ENCODE data around the gene USP27X.

USP27X gene

DNA sequence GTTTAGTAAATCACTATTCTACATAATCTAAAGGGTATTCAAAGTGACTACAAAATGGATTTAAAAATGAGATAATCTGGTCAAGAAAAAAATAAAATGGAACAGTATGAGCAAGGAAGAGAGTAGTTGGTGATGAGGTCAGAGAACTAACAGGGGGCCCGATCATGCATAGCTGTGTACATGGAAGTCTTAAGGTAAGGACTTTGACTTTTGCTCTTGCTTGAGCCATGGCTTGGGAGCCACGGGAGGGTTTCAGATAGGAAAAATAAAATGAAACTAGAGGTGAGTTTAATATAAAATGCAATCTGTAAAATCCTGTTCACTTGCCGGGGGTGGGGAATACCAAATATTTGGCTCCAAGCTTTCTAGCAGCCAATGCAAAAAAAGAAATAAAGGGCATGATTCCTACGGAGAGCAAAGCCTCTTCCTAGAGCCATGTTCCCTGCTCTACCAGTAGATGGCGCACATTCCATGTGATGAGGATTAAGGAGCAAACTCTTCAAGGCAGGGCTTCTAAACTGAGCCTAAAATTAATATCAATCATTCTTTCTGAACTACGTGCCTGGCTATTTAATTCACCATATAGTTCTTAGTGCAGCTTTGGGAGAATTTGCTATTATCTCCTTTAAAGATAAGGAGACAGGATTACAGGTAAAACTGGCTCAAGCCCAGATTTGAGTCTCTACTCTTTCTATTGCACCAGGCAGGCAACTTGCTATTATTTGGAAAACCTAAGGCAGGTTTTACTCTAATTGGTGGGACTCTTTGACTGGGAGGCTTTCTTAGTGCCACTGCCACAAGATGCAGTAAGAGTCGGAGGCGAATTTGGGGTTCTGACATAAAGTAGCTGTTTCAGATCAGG is 36.3 kb downstream of the USP27X start:
- no peaks in the 10 kb centered on the region for H3K27me3 ChIP-seq
- H3K9me3 ChIP-seq: no peaks in the 10 kb centered on the region
- no peaks in the 10 kb centered on the region for H3K36me3 ChIP-seq
- peak; percentile 48 for DNase-seq
- H3K4me3 ChIP-seq (ENCODE audit: low read depth, low read length): no peak overlapping the region
- no peaks in the 10 kb centered on the region for H3K4me1 ChIP-seq
- TF ChIP-seq, protein P1, sequence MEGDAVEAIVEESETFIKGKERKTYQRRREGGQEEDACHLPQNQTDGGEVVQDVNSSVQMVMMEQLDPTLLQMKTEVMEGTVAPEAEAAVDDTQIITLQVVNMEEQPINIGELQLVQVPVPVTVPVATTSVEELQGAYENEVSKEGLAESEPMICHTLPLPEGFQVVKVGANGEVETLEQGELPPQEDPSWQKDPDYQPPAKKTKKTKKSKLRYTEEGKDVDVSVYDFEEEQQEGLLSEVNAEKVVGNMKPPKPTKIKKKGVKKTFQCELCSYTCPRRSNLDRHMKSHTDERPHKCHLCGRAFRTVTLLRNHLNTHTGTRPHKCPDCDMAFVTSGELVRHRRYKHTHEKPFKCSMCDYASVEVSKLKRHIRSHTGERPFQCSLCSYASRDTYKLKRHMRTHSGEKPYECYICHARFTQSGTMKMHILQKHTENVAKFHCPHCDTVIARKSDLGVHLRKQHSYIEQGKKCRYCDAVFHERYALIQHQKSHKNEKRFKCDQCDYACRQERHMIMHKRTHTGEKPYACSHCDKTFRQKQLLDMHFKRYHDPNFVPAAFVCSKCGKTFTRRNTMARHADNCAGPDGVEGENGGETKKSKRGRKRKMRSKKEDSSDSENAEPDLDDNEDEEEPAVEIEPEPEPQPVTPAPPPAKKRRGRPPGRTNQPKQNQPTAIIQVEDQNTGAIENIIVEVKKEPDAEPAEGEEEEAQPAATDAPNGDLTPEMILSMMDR (IDR thresholded peaks at IDR 0.05; ENCODE audit: low read depth, low read length): peak; percentile 85

- no peaks in the 10 kb centered on the region for H3K27me3 ChIP-seq
- no peaks in the 10 kb centered on the region for H3K36me3 ChIP-seq
- no peaks in the 10 kb centered on the region for H3K9me3 ChIP-seq
- H3K4me3 ChIP-seq (ENCODE audit: low read depth, low read length): no peak overlapping the region
- TF ChIP-seq, protein P1 (IDR thresholded peaks at IDR 0.05; ENCODE audit: low read depth, low read length): peak; percentile 80
- peak; percentile 32 for DNase-seq
- H3K4me1 ChIP-seq: no peaks in the 10 kb centered on the region; the same call in 1 of the 2 replicates
These were observed 40.3 kb downstream of the USP27X start for GRCh38 chrX:49919617-49920016.

- DNase-seq: no peak
- H3K4me1 ChIP-seq: no peaks in the 10 kb centered on the region; the same call in 1 of the 2 replicates
- no peaks in the 10 kb centered on the region for H3K27me3 ChIP-seq
- TF ChIP-seq, protein P1 (IDR thresholded peaks at IDR 0.05; ENCODE audit: low read depth, low read length): no peak
- H3K36me3 ChIP-seq: peaks cover 7% of the 10 kb centered on the region
- no peak overlapping the region for H3K4me3 ChIP-seq (ENCODE audit: low read depth, low read length)
- H3K9me3 ChIP-seq: no peaks in the 10 kb centered on the region
These were observed 41.8 kb downstream of the USP27X start for GRCh38 chrX:49921109-49921508.

GRCh38 chrX:49922291-49923241 is 43.3 kb downstream of the USP27X start, which contains the start of gene CLCN5:
Gene CLCN5, plus strand, starts transcription at chrX:49922596. Its CDS starts 2,703 bp downstream, at chrX:49925299.
- peak; percentile 96 for DNase-seq
- H3K4me1 ChIP-seq: no peaks in the 10 kb centered on the region; the same call in 1 of the 2 replicates
- TF ChIP-seq, protein P1 (IDR thresholded peaks at IDR 0.05; ENCODE audit: low read depth, low read length): no peak
- peak within 1 kb of the TSS; percentile 83 for H3K4me3 ChIP-seq (ENCODE audit: low read depth, low read length)
- H3K27me3 ChIP-seq: no peaks in the 10 kb centered on the region
- H3K9me3 ChIP-seq: no peaks in the 10 kb centered on the region
- H3K36me3 ChIP-seq: peaks cover 13% of the 10 kb centered on the region

DNA sequence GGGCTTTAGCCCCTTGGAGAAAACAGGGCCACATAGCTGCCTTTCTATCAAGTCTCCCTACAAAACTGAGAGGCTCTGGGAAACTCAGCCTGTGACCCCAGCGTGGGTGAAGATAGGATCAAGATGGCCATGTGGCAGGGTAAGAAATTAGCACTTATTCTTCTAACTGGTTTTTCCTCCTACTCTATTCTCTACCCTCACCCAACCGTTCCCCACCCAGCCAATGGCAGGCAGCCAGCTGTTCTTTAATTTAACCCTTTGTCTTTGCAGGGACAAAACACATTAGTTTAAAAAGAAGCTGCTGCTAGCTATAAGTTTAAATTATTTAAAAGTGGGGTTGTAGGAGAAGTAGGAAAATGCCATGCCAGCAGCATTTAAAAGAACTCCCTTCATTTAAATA is 45.9 kb downstream of the USP27X start:
- Histone ChIP-seq H3K9me3 (no peaks in the 10 kb centered on the region), H3K27me3 (no peaks in the 10 kb centered on the region), H3K4me1 (no peaks in the 10 kb centered on the region; the same call in 1 of the 2 replicates), H3K36me3 (peaks cover 18% of the 10 kb centered on the region), H3K4me3 (ENCODE audit: low read depth, low read length) (peak overlapping the region; percentile 83)
- TF ChIP-seq, protein P1 (IDR thresholded peaks at IDR 0.05; ENCODE audit: low read depth, low read length): no peak
- DNase-seq: peak; percentile 16
